K562 (cell line): ENCODE results near the gene CCDC144A. TPM values are rescaled to one million over a fixed set of nuclear protein-coding genes. Genes with fewer than 3 reads are reported as not detected.

Source experiments
- ATAC-seq: fragments of 200-7000 bp; cut with Tn5 transposase; 3 replicates; pipeline ENCODE4 v1.9.1; 2020; ENCODE audit warnings: moderate library complexity
- BruUV-seq: library from RNA; stranded (reverse); fragments of 400-500 nt; replicated peaks from 2 replicates; lab custom pipeline; 2021; lab: Mats Ljungman, UMichigan
- CTCF ChIA-PET: fragments of 300-600 bp; formaldehyde crosslinking; extraction: SDS; loops from one replicate; lab custom pipeline; 2021; ENCODE audit warnings: low intra/inter-chr PET ratio; lab: Yijun Ruan, JAX
- POLR2A ChIA-PET: fragments of 300-600, 350-650 bp; sonication (Branson Sonifier 250); formaldehyde crosslinking; extraction: SDS; loops from one replicate; lab custom pipeline; 2021; ENCODE audit warnings: antibody characterized with exemption, inconsistent platforms; lab: Yijun Ruan, JAX
- DNase-seq, 4 experiments: peaks; one replicate each; pipeline versions ENCODE4 v3.0.0 to v3.0.0-alpha.2; 2011 to 2018; ENCODE audit warnings: low spot score in 3 of 4, mixed read lengths in 3 of 4; ENCODE audit errors: extremely low read depth in 1 of 4
- FAIRE-seq: peaks from 2 replicates; lab custom pipeline; 2011; peaks lifted over from hg19 to GRCh38; lab: Jason Lieb, UNC
- H2AFZ ChIP-seq: 2 replicates; pipeline ENCODE4 v1.6.0; 2011; ENCODE audit warnings: low read depth, low read length, control low read depth, inconsistent platforms
- H3K27ac ChIP-seq: fragments of 200-600 bp; 3 replicates; pipeline ENCODE4 v1.8.0; 2011; ENCODE audit warnings: low read depth, mild to moderate bottlenecking, control low read depth, inconsistent platforms, low read length, moderate library complexity, mixed read lengths; ENCODE audit errors: extremely low read depth
- H3K27me3 ChIP-seq, 2 experiments: fragments of 300-600 bp in 1 of 2; 2 replicates in 1 of 2; 3 replicates in 1 of 2; pipeline versions ENCODE4 v1.6.0 to v1.8.0; 2011; ENCODE audit warnings: inconsistent platforms in 2 of 2, low read length in 2 of 2, mild to moderate bottlenecking in 1 of 2, mixed read lengths in 1 of 2, moderate library complexity in 1 of 2; ENCODE audit not compliant: control insufficient read depth in 2 of 2, insufficient read depth in 2 of 2
- H3K36me3 ChIP-seq: fragments of 300-600 bp; 3 replicates; pipeline ENCODE4 v1.8.0; 2011; ENCODE audit warnings: mild to moderate bottlenecking, low read length, inconsistent platforms; ENCODE audit not compliant: control insufficient read depth, insufficient read depth
- H3K4me1 ChIP-seq, 2 experiments: fragments of 200-600 bp in 1 of 2; replicated peaks in 1 of 2; 2 replicates in 1 of 2; 3 replicates in 1 of 2; pipeline versions ENCODE4 v1.5.1 to v1.8.0; 2011; ENCODE audit warnings: inconsistent platforms in 2 of 2, low read length in 2 of 2, mild to moderate bottlenecking in 1 of 2, mixed read lengths in 1 of 2, moderate library complexity in 1 of 2; ENCODE audit not compliant: control insufficient read depth in 2 of 2, insufficient read depth in 2 of 2
- H3K4me2 ChIP-seq: 2 replicates; pipeline ENCODE4 v1.6.1; 2011; ENCODE audit warnings: low read length, control low read depth, inconsistent platforms, mixed read lengths; ENCODE audit not compliant: insufficient read depth
- H3K4me3 ChIP-seq: fragments of 200-600 bp; sonication (generic), shearing (Covaris generic); 2 replicates; pipeline ENCODE4 v1.5.1; 2016; ENCODE audit warnings: control low read depth, inconsistent platforms
- H3K79me2 ChIP-seq: fragments of 200-600 bp; 3 replicates; pipeline ENCODE4 v1.8.0; 2011; ENCODE audit warnings: low read length, inconsistent platforms; ENCODE audit not compliant: control insufficient read depth, insufficient read depth
- H3K9ac ChIP-seq, 2 experiments: 2 replicates each; pipeline versions ENCODE4 v1.6.0 to v1.6.1; 2011; ENCODE audit warnings: low read depth in 2 of 2, low read length in 2 of 2, control low read depth in 1 of 2, inconsistent platforms in 1 of 2, mild to moderate bottlenecking in 1 of 2, mixed read lengths in 1 of 2; ENCODE audit not compliant: insufficient read depth in 1 of 2
- H3K9me1 ChIP-seq: one replicate; pipeline ENCODE4 v1.6.0; 2011; ENCODE audit warnings: inconsistent platforms, mild to moderate bottlenecking, low read length, moderate library complexity; ENCODE audit not compliant: control insufficient read depth, insufficient read depth
- H3K9me3 ChIP-seq: replicated peaks from 2 replicates; pipeline ENCODE4 v1.5.1; 2011; ENCODE audit warnings: low read depth, low read length, inconsistent platforms; ENCODE audit not compliant: control insufficient read depth, insufficient read depth
- H4K20me1 ChIP-seq: replicated peaks from 2 replicates; pipeline ENCODE4 v1.6.1; 2011; ENCODE audit warnings: low read length, inconsistent platforms, mixed read lengths; ENCODE audit not compliant: control insufficient read depth, insufficient read depth
- C11orf30 ChIP-seq: fragments of 450-650 bp; IDR thresholded peaks from 2 replicates; pipeline ENCODE4 v1.6.1; 2016; ENCODE audit warnings: low read depth, mild to moderate bottlenecking
- CBFA2T2 ChIP-seq: fragments of 450-650 bp; conservative IDR thresholded peaks from 2 replicates; pipeline ENCODE4 v1.6.1; 2017; ENCODE audit warnings: mild to moderate bottlenecking
- CCNT2 ChIP-seq: IDR thresholded peaks from 2 replicates; pipeline ENCODE4 v1.6.1; 2011; ENCODE audit warnings: borderline replicate concordance, low read depth, mild to moderate bottlenecking, moderate library complexity, mixed read lengths, low read length; ENCODE audit not compliant: insufficient read length; ENCODE audit errors: extremely low read depth
- CGGBP1 ChIP-seq: fragments of 250-450 bp; sonication (Bioruptor Pico); IDR thresholded peaks from 2 replicates; pipeline ENCODE4 v1.9.0; 2021; ENCODE audit warnings: mild to moderate bottlenecking
- EWSR1 ChIP-seq: fragments of 450-650 bp; IDR thresholded peaks from 2 replicates; pipeline ENCODE4 v1.6.1; 2018; ENCODE audit warnings: borderline replicate concordance, mild to moderate bottlenecking, low read depth, moderate library complexity; ENCODE audit not compliant: partially characterized antibody
- GTF2A2 ChIP-seq: IDR thresholded peaks from 2 replicates; pipeline ENCODE4 v1.6.1; 2016; ENCODE audit warnings: mild to moderate bottlenecking, missing genetic modification characterization, missing compliant biosample characterization
- GTF2F1 ChIP-seq: IDR thresholded peaks from 2 replicates; pipeline ENCODE4 v1.6.1; 2011; ENCODE audit warnings: low read depth, low read length, improper control_type of control experiment
- HDAC2 ChIP-seq: fragments of 450-650 bp; IDR thresholded peaks from 2 replicates; pipeline ENCODE4 v1.6.1; 2016; ENCODE audit warnings: mild to moderate bottlenecking
- KDM2B ChIP-seq: fragments of 250-450 bp; sonication (Bioruptor Pico); IDR thresholded peaks from 2 replicates; pipeline ENCODE4 v1.8.0; 2021; ENCODE audit warnings: mild to moderate bottlenecking, moderate library complexity
- NR0B1 ChIP-seq: fragments of 450-650 bp; IDR thresholded peaks from one replicate; pipeline ENCODE4 v1.6.1; 2018; ENCODE audit warnings: mild to moderate bottlenecking, moderate library complexity; ENCODE audit not compliant: partially characterized antibody
- PPARD ChIP-seq: fragments of 250-450 bp; sonication (Bioruptor Pico); IDR thresholded peaks from 2 replicates; pipeline ENCODE4 v1.8.0; 2022; ENCODE audit warnings: inconsistent platforms, mild to moderate bottlenecking, moderate library complexity
- RBM15 ChIP-seq: fragments of 200-400 bp; formaldehyde crosslinking; IDR thresholded peaks from 2 replicates; pipeline ENCODE4 v1.6.1; 2018; ENCODE audit warnings: mild to moderate bottlenecking, low read length, moderate library complexity; ENCODE audit not compliant: insufficient read depth
- SIX5 ChIP-seq, 2 experiments: IDR thresholded peaks; 2 replicates each; pipeline ENCODE4 v1.6.1; 2011; ENCODE audit warnings: low read length in 2 of 2, borderline replicate concordance in 1 of 2, low read depth in 1 of 2, mild to moderate bottlenecking in 1 of 2, moderate library complexity in 1 of 2; ENCODE audit not compliant: insufficient read depth in 1 of 2
- TEAD1 ChIP-seq, 2 experiments: fragments of 450-650 bp in 1 of 2; sonication (generic) in 1 of 2; formaldehyde crosslinking; IDR thresholded peaks; 2 replicates each; pipeline versions ENCODE4 v1.4.0 to v1.8.0; 2020 to 2022; ENCODE audit warnings: mild to moderate bottlenecking in 2 of 2, missing genetic modification reagents in 1 of 2
- TSHZ1 ChIP-seq: fragments of 250-450 bp; sonication (Bioruptor Pico); IDR thresholded peaks from 2 replicates; pipeline ENCODE4 v1.4.0; 2020; ENCODE audit warnings: mild to moderate bottlenecking, moderate library complexity
- ZFP36 ChIP-seq: fragments of 150-350 bp; IDR thresholded peaks from 2 replicates; pipeline ENCODE4 v1.6.1; 2018; ENCODE audit warnings: low read length, low read depth; ENCODE audit not compliant: partially characterized antibody
- ZNF57 ChIP-seq: fragments of 450-650 bp; formaldehyde crosslinking; IDR thresholded peaks from 2 replicates; pipeline ENCODE4 v1.4.0; 2020; ENCODE audit warnings: mild to moderate bottlenecking, moderate library complexity
- ZNF668 ChIP-seq: fragments of 250-450 bp; sonication (Bioruptor Pico); IDR thresholded peaks from 2 replicates; pipeline ENCODE4 v1.8.0; 2022; ENCODE audit warnings: mild to moderate bottlenecking, inconsistent platforms
- ZNF764 ChIP-seq: fragments of 250-450 bp; sonication (Bioruptor Pico); IDR thresholded peaks from 2 replicates; pipeline ENCODE4 v1.4.0; 2020; ENCODE audit warnings: low read depth, mild to moderate bottlenecking, moderate library complexity
- WGBS: fragments of 100-300 bp; shearing (Covaris generic); methylation state at CpG from one replicate; pipeline ENCODE4 v1.1.6; 2016; ENCODE audit warnings: low coverage, mixed read lengths; ENCODE audit not compliant: insufficient coverage; ENCODE audit errors: missing lambda C conversion rate; 5-methylcytosine and 5-hydroxymethylcytosine counted together
- in situ Hi-C: fragments of 300-500 bp; cut with MboI; formaldehyde crosslinking; loops from 4 replicates; pipeline ENCODE4 v1.15.0; 2018; ENCODE audit warnings: inconsistent platforms, mixed read lengths
- intact Hi-C: fragments of 100-400 bp; cut with micrococcal nuclease; formaldehyde crosslinking; loops from 2 replicates; pipeline ENCODE4 v1.14.2; 2022
- polyA plus RNA-seq, 8 experiments: library from polyadenylated mRNA; depleted of rRNA in 4 of 8; stranded (reverse) in 5 of 8; unstranded in 3 of 8; fragments of >200 nt; fragmentation: Nextera tagmentation in 2 of 8; fragmentation: Illumina TruSeq in 1 of 8; extraction: Ambion mirVana in 2 of 8; extraction: Trizol in 1 of 8; gene quantifications; 2 replicates each; pipeline versions ENCODE4 v1.2.1 to v1.2.3, GENCODE V29; 2011 to 2014; ENCODE audit warnings: inconsistent platforms in 1 of 8, missing spikeins in 1 of 8
- total RNA-seq, 7 experiments: library from RNA; depleted of rRNA in 6 of 7; stranded (reverse); fragments of >200 nt in 6 of 7; fragmentation: Illumina TruSeq in 2 of 7; extraction: Trizol in 2 of 7; gene quantifications; 2 replicates each; pipeline versions ENCODE4 v1.2.1 to v1.2.3, GENCODE V29; 2011 to 2021; ENCODE audit warnings: low replicate concordance in 1 of 7

Gene CCDC144A
- total and polyA plus RNA-seq, 9 of the 15 experiments (the other 6 are each of a cell fraction or from before 2014, with no cell fraction given): 0.03 to 0.76 (median 0.36) TPM

GRCh38 chr17:16676676-16677268 lies 13.3 kb upstream of the CCDC144A start:
- ATAC-seq: no peak
- H3K4me2 ChIP-seq: no peak overlapping the region
- no peak overlapping the region for H3K27ac ChIP-seq
- intact Hi-C loops (no loop called here), in situ Hi-C loops (no loop called here)
- WGBS: 5% methylated on average over 6 of the region's 6 CpGs
- no peaks in the 10 kb centered on the region for H4K20me1 ChIP-seq
- ChIA-PET POLR2A (no interaction called here), CTCF (no interaction called here)
- TF ChIP-seq HDAC2: no peak
- no peak for TF ChIP-seq RBM15
- TF ChIP-seq TSHZ1: no peak
- TF ChIP-seq EWSR1: no peak
- TF ChIP-seq ZNF668: no peak
- no peak for TF ChIP-seq PPARD (CRISPR knock-in tag)
- no peak for TF ChIP-seq NR0B1
- no peak for TF ChIP-seq KDM2B (CRISPR knock-in tag)
- no peak for TF ChIP-seq ZNF57 (CRISPR knock-in tag)
- TF ChIP-seq CGGBP1: no peak
- no peak for TF ChIP-seq C11orf30
- no peak for TF ChIP-seq TEAD1 (CRISPR knock-in tag; IDR thresholded peaks at IDR 0.05)
- no peak for TF ChIP-seq GTF2F1
- TF ChIP-seq CCNT2: no peak
- no peak for TF ChIP-seq GTF2A2 (tag)
- no peak for TF ChIP-seq CBFA2T2
- TF ChIP-seq SIX5 (IDR thresholded peaks at IDR 0.05; ENCODE audit: borderline replicate concordance in 1 of 2, insufficient read depth in 1 of 2, low read depth in 1 of 2, low read length in 2 of 2): no peak
- TF ChIP-seq ZNF764 (CRISPR knock-in tag): no peak
- TF ChIP-seq ZFP36: no peak
- H3K9ac ChIP-seq: no peak overlapping the region
- no peaks in the 10 kb centered on the region for H3K36me3 ChIP-seq
- H3K4me1 ChIP-seq: no peaks in the 10 kb centered on the region
- H3K9me3 ChIP-seq: no peaks in the 10 kb centered on the region
- no peak for FAIRE-seq
- BruUV-seq: no TSS peak
- no peaks in the 10 kb centered on the region for H3K27me3 ChIP-seq
- no peak overlapping the region for H2AFZ ChIP-seq
- no peaks in the 10 kb centered on the region for H3K9me1 ChIP-seq
- H3K4me3 ChIP-seq: no peak overlapping the region
- H3K79me2 ChIP-seq: no peaks in the 10 kb centered on the region
- no peak for DNase-seq
